H1 (cell line): ENCODE results near the gene SH3RF3.

Experiments
- FOSL1 ChIP-seq: IDR thresholded peaks from 2 replicates; pipeline ENCODE4 v1.6.1; 2011; ENCODE audit warnings: mild to moderate bottlenecking, low read depth, low read length, moderate library complexity; ENCODE audit not compliant: insufficient read depth
- TF ChIP-seq, protein P1 (sequence below), 3 experiments: IDR thresholded peaks; 1 replicate in 2 of 3; 2 replicates in 1 of 3; pipeline versions ENCODE4 v1.5.1 to v1.6.1; 2011; ENCODE audit warnings: low read length in 3 of 3, mild to moderate bottlenecking in 3 of 3, inconsistent platforms in 2 of 3, low read depth in 1 of 3, moderate library complexity in 1 of 3; ENCODE audit not compliant: insufficient read depth in 1 of 3; ENCODE audit errors: control extremely low read depth in 1 of 3

DNA sequence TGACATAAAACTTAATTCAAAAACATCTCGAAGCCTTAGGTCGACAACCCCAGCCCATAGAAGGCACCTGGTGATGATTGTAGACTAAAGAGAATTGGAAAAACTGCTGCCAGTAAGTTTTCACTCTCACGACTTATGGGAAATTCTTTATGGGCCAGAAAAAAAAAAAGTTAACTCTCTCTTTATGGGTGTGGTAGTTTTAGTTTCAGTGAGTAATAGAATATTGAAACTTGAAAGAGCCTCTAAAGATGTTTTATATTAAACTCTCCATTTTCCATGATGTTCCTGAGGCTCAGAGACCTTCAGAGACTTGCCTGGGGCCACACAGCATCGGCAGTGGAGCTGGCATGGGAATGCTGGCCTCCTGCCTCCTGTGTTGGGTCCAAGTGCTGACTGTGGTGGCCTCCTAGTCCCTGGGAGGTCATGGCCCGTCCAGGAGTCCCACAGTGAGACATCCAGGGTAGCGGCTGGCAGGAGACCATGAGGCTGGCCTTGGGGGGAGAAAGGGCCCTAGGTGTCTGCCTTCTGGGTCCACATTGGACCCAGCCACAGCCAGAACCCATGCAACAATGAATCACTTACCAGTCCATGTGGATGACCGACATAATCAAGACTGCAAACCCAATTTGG lies 325.9 kb downstream of the SH3RF3 start:
- TF ChIP-seq, protein P1, sequence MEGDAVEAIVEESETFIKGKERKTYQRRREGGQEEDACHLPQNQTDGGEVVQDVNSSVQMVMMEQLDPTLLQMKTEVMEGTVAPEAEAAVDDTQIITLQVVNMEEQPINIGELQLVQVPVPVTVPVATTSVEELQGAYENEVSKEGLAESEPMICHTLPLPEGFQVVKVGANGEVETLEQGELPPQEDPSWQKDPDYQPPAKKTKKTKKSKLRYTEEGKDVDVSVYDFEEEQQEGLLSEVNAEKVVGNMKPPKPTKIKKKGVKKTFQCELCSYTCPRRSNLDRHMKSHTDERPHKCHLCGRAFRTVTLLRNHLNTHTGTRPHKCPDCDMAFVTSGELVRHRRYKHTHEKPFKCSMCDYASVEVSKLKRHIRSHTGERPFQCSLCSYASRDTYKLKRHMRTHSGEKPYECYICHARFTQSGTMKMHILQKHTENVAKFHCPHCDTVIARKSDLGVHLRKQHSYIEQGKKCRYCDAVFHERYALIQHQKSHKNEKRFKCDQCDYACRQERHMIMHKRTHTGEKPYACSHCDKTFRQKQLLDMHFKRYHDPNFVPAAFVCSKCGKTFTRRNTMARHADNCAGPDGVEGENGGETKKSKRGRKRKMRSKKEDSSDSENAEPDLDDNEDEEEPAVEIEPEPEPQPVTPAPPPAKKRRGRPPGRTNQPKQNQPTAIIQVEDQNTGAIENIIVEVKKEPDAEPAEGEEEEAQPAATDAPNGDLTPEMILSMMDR (IDR thresholded peaks at IDR 0.05; ENCODE audit: control extremely low read depth in 1 of 3, insufficient read depth in 1 of 3, low read depth in 1 of 3, low read length in 3 of 3), result no peak
- TF ChIP-seq FOSL1, result no peak
